ENCODE results near the gene PEX26. TPM values are rescaled to one million over a fixed set of nuclear protein-coding genes. Genes with fewer than 3 reads are reported as not detected.

Gene PEX26
- total and polyA plus RNA-seq, 2 of the 13 experiments (the other 11 are each of a cell fraction or from before 2014, with no cell fraction given): 10.6 to 25.1 TPM

DNA sequence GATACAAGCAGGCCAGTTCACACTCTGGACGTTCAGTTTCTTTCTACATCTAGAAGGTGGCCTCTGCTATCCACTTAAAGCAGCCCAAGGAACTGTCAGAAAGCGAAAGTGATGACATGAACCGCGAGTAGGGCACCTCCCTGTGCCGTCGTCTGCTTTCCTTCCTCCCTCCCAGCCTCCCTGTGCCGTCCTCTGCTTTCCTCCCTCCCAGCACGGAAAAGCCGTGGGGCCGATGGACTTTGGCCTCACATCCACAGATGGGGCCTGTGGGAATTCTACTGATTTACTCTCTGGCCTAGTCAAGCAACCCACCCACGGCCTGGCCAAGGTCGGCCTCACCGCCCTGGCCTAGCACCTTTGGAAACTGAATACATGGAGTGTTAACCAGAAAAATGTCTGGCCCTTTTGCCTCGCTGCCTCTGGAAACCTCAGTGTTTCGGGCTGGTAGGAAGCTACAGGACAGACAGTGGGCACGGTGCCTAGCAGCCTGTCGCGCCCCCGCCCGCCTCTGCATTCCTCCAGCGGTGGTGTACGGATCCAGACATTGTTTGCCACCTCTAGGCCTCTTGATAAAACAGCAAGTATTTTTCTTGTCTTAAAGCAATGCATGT lies 14.2 kb downstream of the PEX26 start (continued):
- TF ChIP-seq, protein P1, sequence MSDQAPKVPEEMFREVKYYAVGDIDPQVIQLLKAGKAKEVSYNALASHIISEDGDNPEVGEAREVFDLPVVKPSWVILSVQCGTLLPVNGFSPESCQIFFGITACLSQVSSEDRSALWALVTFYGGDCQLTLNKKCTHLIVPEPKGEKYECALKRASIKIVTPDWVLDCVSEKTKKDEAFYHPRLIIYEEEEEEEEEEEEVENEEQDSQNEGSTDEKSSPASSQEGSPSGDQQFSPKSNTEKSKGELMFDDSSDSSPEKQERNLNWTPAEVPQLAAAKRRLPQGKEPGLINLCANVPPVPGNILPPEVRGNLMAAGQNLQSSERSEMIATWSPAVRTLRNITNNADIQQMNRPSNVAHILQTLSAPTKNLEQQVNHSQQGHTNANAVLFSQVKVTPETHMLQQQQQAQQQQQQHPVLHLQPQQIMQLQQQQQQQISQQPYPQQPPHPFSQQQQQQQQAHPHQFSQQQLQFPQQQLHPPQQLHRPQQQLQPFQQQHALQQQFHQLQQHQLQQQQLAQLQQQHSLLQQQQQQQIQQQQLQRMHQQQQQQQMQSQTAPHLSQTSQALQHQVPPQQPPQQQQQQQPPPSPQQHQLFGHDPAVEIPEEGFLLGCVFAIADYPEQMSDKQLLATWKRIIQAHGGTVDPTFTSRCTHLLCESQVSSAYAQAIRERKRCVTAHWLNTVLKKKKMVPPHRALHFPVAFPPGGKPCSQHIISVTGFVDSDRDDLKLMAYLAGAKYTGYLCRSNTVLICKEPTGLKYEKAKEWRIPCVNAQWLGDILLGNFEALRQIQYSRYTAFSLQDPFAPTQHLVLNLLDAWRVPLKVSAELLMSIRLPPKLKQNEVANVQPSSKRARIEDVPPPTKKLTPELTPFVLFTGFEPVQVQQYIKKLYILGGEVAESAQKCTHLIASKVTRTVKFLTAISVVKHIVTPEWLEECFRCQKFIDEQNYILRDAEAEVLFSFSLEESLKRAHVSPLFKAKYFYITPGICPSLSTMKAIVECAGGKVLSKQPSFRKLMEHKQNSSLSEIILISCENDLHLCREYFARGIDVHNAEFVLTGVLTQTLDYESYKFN (CRISPR knock-in tag; conservative IDR thresholded peaks at IDR 0.05): peak; percentile 93
- TF ChIP-seq ZNF501 (CRISPR knock-in tag; IDR thresholded peaks at IDR 0.05): peak; percentile 90
- TF ChIP-seq SP4 (CRISPR knock-in tag; IDR thresholded peaks at IDR 0.05): no peak
- TF ChIP-seq, protein P2, sequence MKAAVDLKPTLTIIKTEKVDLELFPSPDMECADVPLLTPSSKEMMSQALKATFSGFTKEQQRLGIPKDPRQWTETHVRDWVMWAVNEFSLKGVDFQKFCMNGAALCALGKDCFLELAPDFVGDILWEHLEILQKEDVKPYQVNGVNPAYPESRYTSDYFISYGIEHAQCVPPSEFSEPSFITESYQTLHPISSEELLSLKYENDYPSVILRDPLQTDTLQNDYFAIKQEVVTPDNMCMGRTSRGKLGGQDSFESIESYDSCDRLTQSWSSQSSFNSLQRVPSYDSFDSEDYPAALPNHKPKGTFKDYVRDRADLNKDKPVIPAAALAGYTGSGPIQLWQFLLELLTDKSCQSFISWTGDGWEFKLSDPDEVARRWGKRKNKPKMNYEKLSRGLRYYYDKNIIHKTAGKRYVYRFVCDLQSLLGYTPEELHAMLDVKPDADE (CRISPR knock-in tag; IDR thresholded peaks at IDR 0.05): no peak
- TF ChIP-seq, protein P3, sequence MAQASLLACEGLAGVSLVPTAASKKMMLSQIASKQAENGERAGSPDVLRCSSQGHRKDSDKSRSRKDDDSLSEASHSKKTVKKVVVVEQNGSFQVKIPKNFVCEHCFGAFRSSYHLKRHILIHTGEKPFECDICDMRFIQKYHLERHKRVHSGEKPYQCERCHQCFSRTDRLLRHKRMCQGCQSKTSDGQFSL (CRISPR knock-in tag; IDR thresholded peaks at IDR 0.05): no peak
- TF ChIP-seq, protein P4, sequence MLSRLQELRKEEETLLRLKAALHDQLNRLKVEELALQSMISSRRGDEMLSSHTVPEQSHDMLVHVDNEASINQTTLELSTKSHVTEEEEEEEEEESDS (CRISPR knock-in tag; IDR thresholded peaks at IDR 0.05; ENCODE audit: borderline replicate concordance): no peak
- TF ChIP-seq, protein P5, sequence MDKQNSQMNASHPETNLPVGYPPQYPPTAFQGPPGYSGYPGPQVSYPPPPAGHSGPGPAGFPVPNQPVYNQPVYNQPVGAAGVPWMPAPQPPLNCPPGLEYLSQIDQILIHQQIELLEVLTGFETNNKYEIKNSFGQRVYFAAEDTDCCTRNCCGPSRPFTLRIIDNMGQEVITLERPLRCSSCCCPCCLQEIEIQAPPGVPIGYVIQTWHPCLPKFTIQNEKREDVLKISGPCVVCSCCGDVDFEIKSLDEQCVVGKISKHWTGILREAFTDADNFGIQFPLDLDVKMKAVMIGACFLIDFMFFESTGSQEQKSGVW (CRISPR knock-in tag; IDR thresholded peaks at IDR 0.05; ENCODE audit: borderline replicate concordance): no peak
- no peak for TF ChIP-seq ZNF24 (IDR thresholded peaks at IDR 0.05)
- peak; percentile 47 for TF ChIP-seq GABPB1 (CRISPR knock-in tag; IDR thresholded peaks at IDR 0.05)
- TF ChIP-seq SIN3B (IDR thresholded peaks at IDR 0.05; ENCODE audit: low read length): no peak
- no peak for TF ChIP-seq ZFAT (CRISPR knock-in tag; conservative IDR thresholded peaks at IDR 0.05)
- TF ChIP-seq SYNCRIP (IDR thresholded peaks at IDR 0.05; ENCODE audit: insufficient read depth, low read depth, low read length): no peak
- peak; percentile 40; the same call in 1 of the 2 replicates for TF ChIP-seq BHLHE40 (IDR thresholded peaks at IDR 0.05; ENCODE audit: low read length)
- TF ChIP-seq, protein P6, sequence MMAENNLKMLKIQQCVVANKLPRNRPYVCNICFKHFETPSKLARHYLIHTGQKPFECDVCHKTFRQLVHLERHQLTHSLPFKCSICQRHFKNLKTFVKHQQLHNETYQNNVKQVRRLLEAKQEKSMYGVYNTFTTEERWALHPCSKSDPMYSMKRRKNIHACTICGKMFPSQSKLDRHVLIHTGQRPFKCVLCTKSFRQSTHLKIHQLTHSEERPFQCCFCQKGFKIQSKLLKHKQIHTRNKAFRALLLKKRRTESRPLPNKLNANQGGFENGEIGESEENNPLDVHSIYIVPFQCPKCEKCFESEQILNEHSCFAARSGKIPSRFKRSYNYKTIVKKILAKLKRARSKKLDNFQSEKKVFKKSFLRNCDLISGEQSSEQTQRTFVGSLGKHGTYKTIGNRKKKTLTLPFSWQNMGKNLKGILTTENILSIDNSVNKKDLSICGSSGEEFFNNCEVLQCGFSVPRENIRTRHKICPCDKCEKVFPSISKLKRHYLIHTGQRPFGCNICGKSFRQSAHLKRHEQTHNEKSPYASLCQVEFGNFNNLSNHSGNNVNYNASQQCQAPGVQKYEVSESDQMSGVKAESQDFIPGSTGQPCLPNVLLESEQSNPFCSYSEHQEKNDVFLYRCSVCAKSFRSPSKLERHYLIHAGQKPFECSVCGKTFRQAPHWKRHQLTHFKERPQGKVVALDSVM (CRISPR knock-in tag; IDR thresholded peaks at IDR 0.05): peak; percentile 82
- TF ChIP-seq, protein P7, sequence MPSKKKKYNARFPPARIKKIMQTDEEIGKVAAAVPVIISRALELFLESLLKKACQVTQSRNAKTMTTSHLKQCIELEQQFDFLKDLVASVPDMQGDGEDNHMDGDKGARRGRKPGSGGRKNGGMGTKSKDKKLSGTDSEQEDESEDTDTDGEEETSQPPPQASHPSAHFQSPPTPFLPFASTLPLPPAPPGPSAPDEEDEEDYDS (CRISPR knock-in tag; IDR thresholded peaks at IDR 0.05): peak; percentile 50; the same call in 1 of the 2 replicates
- TF ChIP-seq, protein P8, sequence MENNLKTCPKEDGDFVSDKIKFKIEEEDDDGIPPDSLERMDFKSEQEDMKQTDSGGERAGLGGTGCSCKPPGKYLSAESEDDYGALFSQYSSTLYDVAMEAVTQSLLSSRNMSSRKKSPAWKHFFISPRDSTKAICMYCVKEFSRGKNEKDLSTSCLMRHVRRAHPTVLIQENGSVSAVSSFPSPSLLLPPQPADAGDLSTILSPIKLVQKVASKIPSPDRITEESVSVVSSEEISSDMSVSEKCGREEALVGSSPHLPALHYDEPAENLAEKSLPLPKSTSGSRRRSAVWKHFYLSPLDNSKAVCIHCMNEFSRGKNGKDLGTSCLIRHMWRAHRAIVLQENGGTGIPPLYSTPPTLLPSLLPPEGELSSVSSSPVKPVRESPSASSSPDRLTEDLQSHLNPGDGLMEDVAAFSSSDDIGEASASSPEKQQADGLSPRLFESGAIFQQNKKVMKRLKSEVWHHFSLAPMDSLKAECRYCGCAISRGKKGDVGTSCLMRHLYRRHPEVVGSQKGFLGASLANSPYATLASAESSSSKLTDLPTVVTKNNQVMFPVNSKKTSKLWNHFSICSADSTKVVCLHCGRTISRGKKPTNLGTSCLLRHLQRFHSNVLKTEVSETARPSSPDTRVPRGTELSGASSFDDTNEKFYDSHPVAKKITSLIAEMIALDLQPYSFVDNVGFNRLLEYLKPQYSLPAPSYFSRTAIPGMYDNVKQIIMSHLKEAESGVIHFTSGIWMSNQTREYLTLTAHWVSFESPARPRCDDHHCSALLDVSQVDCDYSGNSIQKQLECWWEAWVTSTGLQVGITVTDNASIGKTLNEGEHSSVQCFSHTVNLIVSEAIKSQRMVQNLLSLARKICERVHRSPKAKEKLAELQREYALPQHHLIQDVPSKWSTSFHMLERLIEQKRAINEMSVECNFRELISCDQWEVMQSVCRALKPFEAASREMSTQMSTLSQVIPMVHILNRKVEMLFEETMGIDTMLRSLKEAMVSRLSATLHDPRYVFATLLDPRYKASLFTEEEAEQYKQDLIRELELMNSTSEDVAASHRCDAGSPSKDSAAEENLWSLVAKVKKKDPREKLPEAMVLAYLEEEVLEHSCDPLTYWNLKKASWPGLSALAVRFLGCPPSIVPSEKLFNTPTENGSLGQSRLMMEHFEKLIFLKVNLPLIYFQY (CRISPR knock-in tag; IDR thresholded peaks at IDR 0.05; ENCODE audit: borderline replicate concordance): 0 out of 2 replicates have a peak, but pooled peaks have one; percentile 47
